Peyer's patch (tissue), 4 donors: ENCODE results near the gene ANKS4B.

ENCODE experiments used
- CTCF ChIP-seq, 6 experiments: fragments of 450-650 bp in 4 of 6; fragments of 200-600 bp in 2 of 6; sonication (generic) in 1 of 6; IDR thresholded peaks; one replicate each; pipeline ENCODE4 v1.5.1; 2017 to 2019; ENCODE audit warnings: antibody characterized with exemption in 6 of 6, mild to moderate bottlenecking in 3 of 6, moderate library complexity in 1 of 6
- POLR2A ChIP-seq, 2 donors: fragments of 450-650 bp; IDR thresholded peaks; one replicate each; pipeline ENCODE4 v1.5.1; 2017; ENCODE audit warnings: antibody characterized with exemption in 2 of 2, mild to moderate bottlenecking in 2 of 2, moderate library complexity in 2 of 2

DNA sequence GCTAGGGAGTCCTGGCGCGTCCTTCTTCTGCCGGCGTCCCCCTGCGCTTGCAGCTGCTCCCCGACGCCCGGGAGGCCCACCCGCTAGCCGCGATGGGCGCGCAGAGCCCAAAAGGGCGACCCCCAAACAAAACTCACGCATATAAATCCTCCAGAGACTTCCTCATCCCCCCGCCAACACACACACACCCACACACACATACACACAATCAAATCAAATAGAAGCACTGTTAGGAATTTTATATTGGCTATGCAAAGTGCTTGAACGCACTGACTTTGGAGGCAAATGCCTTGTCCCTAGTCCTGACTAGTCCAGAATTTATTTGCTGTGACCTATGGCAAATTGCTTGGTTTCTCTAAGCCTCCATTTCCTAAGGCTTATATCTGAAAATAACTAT, 68.4 kb downstream of the ANKS4B start:
- TF ChIP-seq CTCF (IDR thresholded peaks at IDR 0.05) = no peak
- TF ChIP-seq POLR2A (IDR thresholded peaks at IDR 0.05) = no peak
